ENCODE measurements around the gene ACOX3. TPM values are rescaled to one million over a fixed set of nuclear protein-coding genes. Genes with fewer than 3 reads are reported as not detected.

The ACOX3 gene
- polyA plus RNA-seq, 5 donors, result 15.3 to 22.2 (median 20.8) TPM

GRCh38 chr4:8468746-8469535, 28.4 kb upstream of the ACOX3 start:
- peak; percentile 27 to 39 for DNase-seq

- DNase-seq, result no peak
Measured at GRCh38 chr4:8467016-8467415, 26.5 kb upstream of the ACOX3 start.

- DNase-seq, result no peak
Measured at GRCh38 chr4:8465615-8466611, 25.4 kb upstream of the ACOX3 start.

GRCh38 chr4:8464381-8464780, 23.9 kb upstream of the ACOX3 start:
- no peak for DNase-seq

GRCh38 chr4:8463811-8464210, 23.3 kb upstream of the ACOX3 start:
- no peak for DNase-seq

GRCh38 chr4:8461616-8462015, 21.1 kb upstream of the ACOX3 start:
- DNase-seq, result no peak

GRCh38 chr4:8461086-8461485, 20.6 kb upstream of the ACOX3 start:
- no peak for DNase-seq

GRCh38 chr4:8459867-8460445, 19.4 kb upstream of the ACOX3 start:
- DNase-seq, result no peak

- no peak for DNase-seq
Measured at GRCh38 chr4:8457646-8458252, 17.2 kb upstream of the ACOX3 start.

GRCh38 chr4:8453957-8454356, 13.4 kb upstream of the ACOX3 start:
- DNase-seq, result no peak

- DNase-seq, result no peak
Measured at GRCh38 chr4:8451440-8452182, 11.1 kb upstream of the ACOX3 start.

- no peak for DNase-seq
Measured at GRCh38 chr4:8446122-8446521, 5.6 kb upstream of the ACOX3 start.

- no peak for DNase-seq
Measured at GRCh38 chr4:8443801-8444200, 3.3 kb upstream of the ACOX3 start.

GRCh38 chr4:8442596-8443358, 2.3 kb upstream of the ACOX3 start:
- DNase-seq, result no peak

- no peak for DNase-seq
Measured at GRCh38 chr4:8441499-8442091, 1.1 kb upstream of the ACOX3 start.

- peak in 1 of 2 donors; percentile 27 for DNase-seq
Measured at GRCh38 chr4:8439914-8440491, 520 bp downstream of the ACOX3 start.

GRCh38 chr4:8439168-8439567, 1.4 kb downstream of the ACOX3 start:
- no peak for DNase-seq

GRCh38 chr4:8438743-8439142, 1.8 kb downstream of the ACOX3 start:
- DNase-seq, result no peak

- DNase-seq, result peak in 1 of 2 donors; percentile 32
Measured at GRCh38 chr4:8437281-8437680, 3.2 kb downstream of the ACOX3 start.
